Measurements from ENCODE around the gene ALK.

DNA sequence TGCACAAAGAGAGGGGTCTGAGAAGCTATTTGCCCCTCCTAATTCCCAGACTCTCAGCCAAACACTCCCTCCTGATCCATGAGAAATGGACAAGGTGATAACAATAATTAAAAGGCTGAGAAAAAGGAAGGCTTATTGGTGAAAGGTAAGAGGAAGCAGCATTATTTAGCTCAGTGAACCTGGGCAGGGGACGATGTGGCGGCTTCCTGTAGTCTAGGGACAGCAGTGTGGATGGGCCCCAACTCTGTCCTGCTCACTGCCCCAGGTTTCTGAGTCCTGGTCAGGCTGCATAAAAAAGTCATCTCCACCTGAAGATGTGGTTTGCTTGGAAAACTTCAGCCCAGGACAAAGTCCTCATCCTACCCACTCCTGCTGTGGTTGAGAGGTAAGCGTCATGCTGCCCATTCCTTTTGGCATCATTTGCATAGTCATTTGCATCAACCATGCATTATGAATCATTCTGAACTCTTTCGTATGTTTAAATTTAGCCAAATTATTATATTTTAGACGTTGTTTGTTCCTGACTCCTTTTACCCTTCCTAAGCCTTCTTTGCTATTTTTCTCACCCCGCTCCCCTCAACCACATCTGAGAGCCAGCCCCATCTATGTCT, 679.3 kb downstream of the ALK start:
- TF ChIP-seq, protein P1, sequence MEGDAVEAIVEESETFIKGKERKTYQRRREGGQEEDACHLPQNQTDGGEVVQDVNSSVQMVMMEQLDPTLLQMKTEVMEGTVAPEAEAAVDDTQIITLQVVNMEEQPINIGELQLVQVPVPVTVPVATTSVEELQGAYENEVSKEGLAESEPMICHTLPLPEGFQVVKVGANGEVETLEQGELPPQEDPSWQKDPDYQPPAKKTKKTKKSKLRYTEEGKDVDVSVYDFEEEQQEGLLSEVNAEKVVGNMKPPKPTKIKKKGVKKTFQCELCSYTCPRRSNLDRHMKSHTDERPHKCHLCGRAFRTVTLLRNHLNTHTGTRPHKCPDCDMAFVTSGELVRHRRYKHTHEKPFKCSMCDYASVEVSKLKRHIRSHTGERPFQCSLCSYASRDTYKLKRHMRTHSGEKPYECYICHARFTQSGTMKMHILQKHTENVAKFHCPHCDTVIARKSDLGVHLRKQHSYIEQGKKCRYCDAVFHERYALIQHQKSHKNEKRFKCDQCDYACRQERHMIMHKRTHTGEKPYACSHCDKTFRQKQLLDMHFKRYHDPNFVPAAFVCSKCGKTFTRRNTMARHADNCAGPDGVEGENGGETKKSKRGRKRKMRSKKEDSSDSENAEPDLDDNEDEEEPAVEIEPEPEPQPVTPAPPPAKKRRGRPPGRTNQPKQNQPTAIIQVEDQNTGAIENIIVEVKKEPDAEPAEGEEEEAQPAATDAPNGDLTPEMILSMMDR (IDR thresholded peaks at IDR 0.05): no peak
- TF ChIP-seq POLR2A (IDR thresholded peaks at IDR 0.05): no peak
